ENCODE results near the gene DLG2.

Gene DLG2

DNA sequence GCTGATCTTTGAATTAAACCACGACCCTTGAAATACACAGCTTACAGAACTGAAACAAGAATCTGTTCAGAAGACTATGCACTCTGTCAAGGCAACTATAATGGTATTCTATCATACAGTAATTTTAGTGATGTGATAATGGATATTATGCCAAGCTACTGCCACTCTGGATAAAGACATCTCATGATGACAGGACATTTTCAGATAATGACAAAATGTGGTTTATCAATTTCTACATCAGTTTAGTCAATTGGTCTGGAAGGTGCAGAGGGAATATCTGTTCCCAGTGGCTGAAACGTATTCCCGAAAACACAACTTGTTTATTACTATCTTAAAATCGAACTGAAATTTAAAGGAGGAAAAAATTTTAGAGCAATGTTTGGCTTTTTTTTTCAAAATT is 1331.3 kb downstream of the DLG2 start:
- peaks cover 11% of the 10 kb centered on the region for H3K9me3 Mint-ChIP-seq
- H3K4me3 Mint-ChIP-seq, result no peak overlapping the region
- H3K27me3 Mint-ChIP-seq (ENCODE audit: low read depth), result no peaks in the 10 kb centered on the region
- H3K4me1 Mint-ChIP-seq (ENCODE audit: low read depth), result no peaks in the 10 kb centered on the region
- no peaks in the 10 kb centered on the region for H3K36me3 Mint-ChIP-seq (ENCODE audit: low read depth)
- no peak for DNase-seq (ENCODE audit: low spot score)
- H3K27ac Mint-ChIP-seq, result no peak overlapping the region

DNA sequence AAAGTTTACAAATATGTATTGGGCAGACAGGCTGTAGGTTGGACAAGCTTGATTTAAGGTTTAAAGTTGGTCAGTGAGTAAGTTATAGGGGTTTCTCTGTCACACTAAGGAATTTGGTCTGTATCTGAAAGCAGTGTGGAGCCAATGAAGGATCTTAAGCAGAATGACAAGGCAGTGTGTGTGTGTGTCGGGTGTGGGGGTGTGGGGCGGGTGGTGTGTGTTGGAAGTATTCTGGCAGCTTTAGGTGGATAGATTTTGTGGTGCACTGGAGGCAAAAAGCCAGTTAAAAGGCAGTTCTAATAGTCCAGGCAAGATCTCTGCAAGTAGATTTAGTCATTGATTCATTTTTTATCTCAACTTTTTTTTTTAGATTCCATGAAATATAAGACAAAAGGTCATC is 1334.2 kb downstream of the DLG2 start:
- DNase-seq (ENCODE audit: low spot score), result no peak
- Mint-ChIP-seq H3K4me3 (no peak overlapping the region), H3K27me3 (ENCODE audit: low read depth) (no peaks in the 10 kb centered on the region), H3K4me1 (ENCODE audit: low read depth) (no peaks in the 10 kb centered on the region), H3K27ac (no peak overlapping the region), H3K9me3 (peaks cover 11% of the 10 kb centered on the region), H3K36me3 (ENCODE audit: low read depth) (no peaks in the 10 kb centered on the region)

DNA sequence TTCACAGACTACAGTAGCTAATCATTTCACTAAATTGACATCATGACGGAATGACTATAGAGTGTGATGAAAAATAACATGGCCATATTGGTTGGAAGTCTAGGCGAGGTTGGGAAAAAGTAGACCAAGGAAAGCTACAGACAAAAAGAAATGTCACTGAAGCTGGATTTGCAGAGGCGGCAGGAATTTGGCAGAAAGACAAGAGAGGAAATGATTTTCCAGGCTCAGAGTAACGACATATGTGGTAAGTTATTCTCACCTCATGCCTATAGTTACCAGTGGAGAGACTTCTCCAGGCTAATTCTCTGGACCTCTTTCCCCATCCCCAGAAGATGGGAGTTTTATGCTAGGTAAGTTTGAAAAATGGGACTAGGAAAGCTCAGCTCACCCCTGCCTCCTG is 1335.1 kb downstream of the DLG2 start:
- Mint-ChIP-seq H3K27me3 (ENCODE audit: low read depth) (no peaks in the 10 kb centered on the region), H3K27ac (no peak overlapping the region), H3K4me3 (no peak overlapping the region), H3K4me1 (ENCODE audit: low read depth) (no peaks in the 10 kb centered on the region), H3K9me3 (peaks cover 14% of the 10 kb centered on the region), H3K36me3 (ENCODE audit: low read depth) (no peaks in the 10 kb centered on the region)
- DNase-seq (ENCODE audit: low spot score), result no peak

- H3K27me3 Mint-ChIP-seq (ENCODE audit: low read depth), result no peaks in the 10 kb centered on the region
- H3K27ac Mint-ChIP-seq, result no peak overlapping the region
- no peak for DNase-seq (ENCODE audit: low spot score)
- H3K36me3 Mint-ChIP-seq (ENCODE audit: low read depth), result no peaks in the 10 kb centered on the region
- peaks cover 14% of the 10 kb centered on the region for H3K9me3 Mint-ChIP-seq
- no peaks in the 10 kb centered on the region for H3K4me1 Mint-ChIP-seq (ENCODE audit: low read depth)
- H3K4me3 Mint-ChIP-seq, result no peak overlapping the region
Observed at GRCh38 chr11:84290647-84291046, 1336.5 kb downstream of the DLG2 start.

- no peak for DNase-seq (ENCODE audit: low spot score)
- peaks cover 24% of the 10 kb centered on the region for H3K9me3 Mint-ChIP-seq
- H3K27ac Mint-ChIP-seq, result no peak overlapping the region
- no peak overlapping the region for H3K4me3 Mint-ChIP-seq
- H3K36me3 Mint-ChIP-seq (ENCODE audit: low read depth), result no peaks in the 10 kb centered on the region
- no peaks in the 10 kb centered on the region for H3K27me3 Mint-ChIP-seq (ENCODE audit: low read depth)
- no peaks in the 10 kb centered on the region for H3K4me1 Mint-ChIP-seq (ENCODE audit: low read depth)
Observed at GRCh38 chr11:84289381-84289906, 1337.7 kb downstream of the DLG2 start.

DNA sequence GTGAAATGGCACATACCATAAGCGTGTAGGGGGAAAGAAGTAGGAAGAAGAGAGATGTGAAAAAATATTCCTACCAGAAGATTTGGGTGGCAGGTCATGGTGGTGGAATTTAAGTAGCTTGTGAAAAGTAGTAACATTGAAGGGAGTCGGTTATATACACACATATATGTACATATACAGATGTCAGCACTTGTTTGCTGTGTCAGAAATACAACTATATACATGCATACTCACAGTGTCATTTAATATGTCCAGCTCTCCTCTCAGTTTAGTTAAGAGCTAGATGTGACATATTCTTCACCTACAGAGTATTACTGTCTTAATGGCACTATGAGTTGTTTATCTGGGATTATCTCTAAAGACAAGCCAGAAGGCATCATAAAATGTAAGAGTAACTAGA is 1353.6 kb downstream of the DLG2 start:
- DNase-seq (ENCODE audit: low spot score), result no peak
- H3K27me3 Mint-ChIP-seq (ENCODE audit: low read depth), result no peaks in the 10 kb centered on the region
- peaks cover 18% of the 10 kb centered on the region for H3K9me3 Mint-ChIP-seq
- H3K36me3 Mint-ChIP-seq (ENCODE audit: low read depth), result no peaks in the 10 kb centered on the region
- no peak overlapping the region for H3K27ac Mint-ChIP-seq
- H3K4me3 Mint-ChIP-seq, result no peak overlapping the region
- no peaks in the 10 kb centered on the region for H3K4me1 Mint-ChIP-seq (ENCODE audit: low read depth)

GRCh38 chr11:84270466-84270865 is 1356.7 kb downstream of the DLG2 start:
- H3K4me3 Mint-ChIP-seq, result no peak overlapping the region
- no peak for DNase-seq (ENCODE audit: low spot score)
- no peaks in the 10 kb centered on the region for H3K4me1 Mint-ChIP-seq (ENCODE audit: low read depth)
- no peaks in the 10 kb centered on the region for H3K36me3 Mint-ChIP-seq (ENCODE audit: low read depth)
- peaks cover 16% of the 10 kb centered on the region for H3K9me3 Mint-ChIP-seq
- no peak overlapping the region for H3K27ac Mint-ChIP-seq
- H3K27me3 Mint-ChIP-seq (ENCODE audit: low read depth), result no peaks in the 10 kb centered on the region

- H3K36me3 Mint-ChIP-seq (ENCODE audit: low read depth), result no peaks in the 10 kb centered on the region
- H3K4me3 Mint-ChIP-seq, result no peak overlapping the region
- no peaks in the 10 kb centered on the region for H3K4me1 Mint-ChIP-seq (ENCODE audit: low read depth)
- no peak overlapping the region for H3K27ac Mint-ChIP-seq
- H3K27me3 Mint-ChIP-seq (ENCODE audit: low read depth), result no peaks in the 10 kb centered on the region
- no peak for DNase-seq (ENCODE audit: low spot score)
- peaks cover 10% of the 10 kb centered on the region for H3K9me3 Mint-ChIP-seq
Observed at GRCh38 chr11:84264066-84264465, 1363.1 kb downstream of the DLG2 start.

GRCh38 chr11:84261707-84262106 is 1365.4 kb downstream of the DLG2 start:
- no peaks in the 10 kb centered on the region for H3K36me3 Mint-ChIP-seq (ENCODE audit: low read depth)
- no peak overlapping the region for H3K27ac Mint-ChIP-seq
- H3K4me1 Mint-ChIP-seq (ENCODE audit: low read depth), result no peaks in the 10 kb centered on the region
- no peak for DNase-seq (ENCODE audit: low spot score)
- H3K4me3 Mint-ChIP-seq, result no peak overlapping the region
- H3K27me3 Mint-ChIP-seq (ENCODE audit: low read depth), result no peaks in the 10 kb centered on the region
- H3K9me3 Mint-ChIP-seq, result peaks cover 10% of the 10 kb centered on the region

DNA sequence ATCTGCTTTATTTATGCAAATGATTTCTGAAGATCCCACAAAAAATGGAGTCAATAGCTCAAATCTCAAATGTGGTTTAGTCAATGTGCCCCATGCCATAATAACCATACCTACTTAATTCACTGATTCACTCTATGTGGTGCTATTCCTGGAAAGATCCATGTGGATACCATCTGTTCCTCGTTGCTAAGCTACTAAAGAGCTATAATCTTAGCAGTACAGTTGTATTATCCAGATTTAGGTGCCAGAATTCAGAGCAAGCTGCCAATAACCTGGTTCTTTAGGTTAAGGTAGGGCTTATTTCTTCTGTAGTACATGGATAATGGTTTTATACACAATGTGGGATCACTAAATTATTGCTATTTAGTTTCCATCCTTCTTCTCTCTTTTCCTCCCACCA is 1366.3 kb downstream of the DLG2 start:
- no peak overlapping the region for H3K27ac Mint-ChIP-seq
- no peaks in the 10 kb centered on the region for H3K36me3 Mint-ChIP-seq (ENCODE audit: low read depth)
- no peak overlapping the region for H3K4me3 Mint-ChIP-seq
- no peaks in the 10 kb centered on the region for H3K27me3 Mint-ChIP-seq (ENCODE audit: low read depth)
- no peak for DNase-seq (ENCODE audit: low spot score)
- H3K4me1 Mint-ChIP-seq (ENCODE audit: low read depth), result no peaks in the 10 kb centered on the region
- peaks cover 7% of the 10 kb centered on the region for H3K9me3 Mint-ChIP-seq

DNA sequence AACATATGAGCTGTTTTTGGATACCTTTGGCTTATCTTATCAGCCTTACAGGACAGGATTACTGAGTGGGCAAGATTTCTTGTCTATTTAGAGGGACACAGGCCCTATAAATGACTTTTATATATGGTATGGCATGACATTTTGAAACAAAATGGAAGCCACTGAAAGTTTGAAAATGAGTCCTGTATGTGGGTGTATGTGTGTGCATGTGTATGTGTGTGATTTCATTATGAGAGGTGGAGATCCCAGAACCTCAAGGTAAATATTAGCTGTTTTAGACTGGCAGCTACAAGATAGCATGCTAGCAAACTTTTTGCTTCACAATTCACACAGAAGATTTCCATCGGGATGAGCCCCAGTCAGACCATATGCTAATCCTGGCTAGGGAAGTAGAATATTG is 1370.5 kb downstream of the DLG2 start:
- H3K36me3 Mint-ChIP-seq (ENCODE audit: low read depth), result no peaks in the 10 kb centered on the region
- H3K9me3 Mint-ChIP-seq, result peaks cover 3% of the 10 kb centered on the region

DNA sequence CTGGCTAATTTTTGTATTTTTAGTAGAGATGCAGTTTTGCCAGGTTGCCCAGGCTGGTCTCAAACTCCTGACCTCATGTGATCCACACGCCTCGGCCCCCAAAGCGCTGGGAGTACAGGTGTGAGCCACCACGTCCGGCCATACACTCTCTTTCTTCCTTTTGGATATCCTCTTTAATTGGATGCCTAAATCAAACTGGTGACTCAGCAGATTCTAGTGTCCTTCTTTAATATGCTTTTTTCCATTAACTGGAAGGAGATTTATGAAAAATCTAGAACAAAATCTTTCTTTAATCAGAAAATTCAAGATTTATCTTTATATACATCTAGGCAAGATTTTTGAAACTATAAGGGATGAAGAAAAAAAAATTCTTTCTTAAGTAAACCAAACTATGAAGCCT is 1371.7 kb downstream of the DLG2 start:
- Mint-ChIP-seq H3K9me3 (peaks cover 3% of the 10 kb centered on the region), H3K4me3 (no peak overlapping the region), H3K36me3 (ENCODE audit: low read depth) (no peaks in the 10 kb centered on the region), H3K4me1 (ENCODE audit: low read depth) (no peaks in the 10 kb centered on the region), H3K27ac (no peak overlapping the region), H3K27me3 (ENCODE audit: low read depth) (no peaks in the 10 kb centered on the region)
- no peak for DNase-seq (ENCODE audit: low spot score)

More for the DNA sequence above, 1370.5 kb downstream of the DLG2 start:
- Mint-ChIP-seq H3K4me1 (ENCODE audit: low read depth) (no peaks in the 10 kb centered on the region), H3K27ac (no peak overlapping the region), H3K4me3 (no peak overlapping the region), H3K27me3 (ENCODE audit: low read depth) (no peaks in the 10 kb centered on the region)
- no peak for DNase-seq (ENCODE audit: low spot score)

- no peaks in the 10 kb centered on the region for H3K27me3 Mint-ChIP-seq (ENCODE audit: low read depth)
- no peaks in the 10 kb centered on the region for H3K36me3 Mint-ChIP-seq (ENCODE audit: low read depth)
- no peak for DNase-seq (ENCODE audit: low spot score)
- H3K9me3 Mint-ChIP-seq, result no peaks in the 10 kb centered on the region
- no peak overlapping the region for H3K4me3 Mint-ChIP-seq
- no peak overlapping the region for H3K27ac Mint-ChIP-seq
- no peaks in the 10 kb centered on the region for H3K4me1 Mint-ChIP-seq (ENCODE audit: low read depth)
Observed at GRCh38 chr11:84250834-84251613, 1376.1 kb downstream of the DLG2 start.

DNA sequence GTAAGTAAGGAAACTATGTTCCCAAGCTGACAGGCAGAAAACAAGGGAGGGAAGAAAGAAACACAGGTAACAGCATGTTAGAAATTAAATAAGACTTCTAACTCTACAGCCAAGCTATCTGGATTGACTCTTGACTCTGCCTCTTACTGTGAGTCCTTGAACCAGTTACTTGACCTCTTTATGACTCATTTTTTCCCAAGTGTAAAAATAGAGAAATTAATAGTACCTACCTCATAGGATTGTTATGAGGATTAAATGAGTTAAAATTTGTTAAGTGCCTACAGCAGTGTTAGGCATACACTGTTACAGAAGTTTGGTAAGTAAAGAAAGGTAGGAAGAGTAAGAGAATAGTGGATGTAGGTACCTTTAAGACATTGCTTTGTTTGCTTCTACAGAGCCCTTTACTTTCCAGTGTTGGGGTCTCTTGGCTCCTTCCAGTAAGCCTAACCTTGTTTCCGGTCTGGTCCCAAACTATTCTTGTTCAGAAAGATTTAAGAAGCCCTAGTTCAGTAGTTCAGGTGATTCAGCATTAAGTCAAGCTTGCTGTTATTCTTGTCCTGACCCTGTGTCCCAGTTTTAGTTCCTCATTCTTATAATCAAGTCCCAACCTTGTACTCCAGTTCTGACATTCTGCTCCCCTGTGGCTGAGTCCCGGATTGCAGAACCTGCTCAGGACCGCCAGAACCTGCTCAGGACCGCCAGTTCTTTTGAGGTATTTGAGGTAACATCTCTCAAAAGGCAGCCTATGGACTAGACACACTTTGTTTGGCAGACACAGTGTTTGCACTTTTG is 1377.6 kb downstream of the DLG2 start:
- Mint-ChIP-seq H3K27ac (no peak overlapping the region), H3K4me1 (ENCODE audit: low read depth) (no peaks in the 10 kb centered on the region), H3K36me3 (ENCODE audit: low read depth) (no peaks in the 10 kb centered on the region), H3K9me3 (peaks cover 4% of the 10 kb centered on the region), H3K27me3 (ENCODE audit: low read depth) (no peaks in the 10 kb centered on the region), H3K4me3 (no peak overlapping the region)
- DNase-seq (ENCODE audit: low spot score), result no peak

Measured in T-helper 2 cell treated with Interferon-gamma antibody and Interleukin-4, amounts not matched to agents 5 μg/mL and 100 μg/mL, for 36 hours (primary cell).